GF-D8 (cell line): Measurements from ENCODE around the gene CHM.
"Not testable (repeated sequence)": the region's sequence is repeated elsewhere in the genome, so short reads cannot be mapped to it uniquely, and the experiment has no call there.

ENCODE experiments used
- DNase-seq: peaks from one replicate; lab custom pipeline; 2025; lab: John Stamatoyannopoulos, UW

Gene CHM, protein sequence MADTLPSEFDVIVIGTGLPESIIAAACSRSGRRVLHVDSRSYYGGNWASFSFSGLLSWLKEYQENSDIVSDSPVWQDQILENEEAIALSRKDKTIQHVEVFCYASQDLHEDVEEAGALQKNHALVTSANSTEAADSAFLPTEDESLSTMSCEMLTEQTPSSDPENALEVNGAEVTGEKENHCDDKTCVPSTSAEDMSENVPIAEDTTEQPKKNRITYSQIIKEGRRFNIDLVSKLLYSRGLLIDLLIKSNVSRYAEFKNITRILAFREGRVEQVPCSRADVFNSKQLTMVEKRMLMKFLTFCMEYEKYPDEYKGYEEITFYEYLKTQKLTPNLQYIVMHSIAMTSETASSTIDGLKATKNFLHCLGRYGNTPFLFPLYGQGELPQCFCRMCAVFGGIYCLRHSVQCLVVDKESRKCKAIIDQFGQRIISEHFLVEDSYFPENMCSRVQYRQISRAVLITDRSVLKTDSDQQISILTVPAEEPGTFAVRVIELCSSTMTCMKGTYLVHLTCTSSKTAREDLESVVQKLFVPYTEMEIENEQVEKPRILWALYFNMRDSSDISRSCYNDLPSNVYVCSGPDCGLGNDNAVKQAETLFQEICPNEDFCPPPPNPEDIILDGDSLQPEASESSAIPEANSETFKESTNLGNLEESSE

DNA sequence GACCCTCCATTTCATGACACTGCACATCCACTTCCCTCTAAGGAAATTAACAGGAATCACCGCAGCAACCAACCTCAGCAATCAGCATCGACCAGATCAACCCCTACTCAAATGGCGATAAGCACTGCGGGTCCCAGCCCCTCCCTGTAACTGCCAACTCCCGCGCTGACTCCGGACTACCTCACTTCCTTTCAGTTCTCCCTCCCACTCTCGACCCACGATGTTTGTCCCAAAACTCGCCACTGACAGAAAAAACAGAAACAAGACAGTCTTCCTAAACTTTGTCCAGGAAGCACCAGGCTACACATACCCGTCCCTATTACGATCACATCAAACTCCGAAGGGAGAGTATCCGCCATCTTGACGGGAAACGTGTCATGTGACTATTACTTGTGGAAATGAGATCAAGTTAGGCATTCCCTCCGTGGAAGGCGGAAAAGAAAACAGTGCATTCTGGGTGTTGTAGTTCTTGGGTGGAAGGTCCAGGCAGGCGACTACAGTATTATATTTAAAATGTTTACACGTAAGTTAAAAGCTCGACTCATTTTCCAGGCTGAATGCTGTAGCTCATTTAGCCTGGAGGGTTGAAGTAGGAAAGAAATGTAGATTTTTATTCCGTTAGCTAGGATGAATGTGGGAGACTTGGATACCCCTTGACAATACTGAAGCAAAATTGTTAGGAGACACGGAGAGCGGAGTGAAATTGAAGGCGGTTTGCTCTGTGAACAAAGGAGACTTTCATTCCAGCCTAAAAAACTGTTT, at the start of gene CHM:
Gene CHM, minus strand, starts transcription at position 385 of the 762 bp plus-strand sequence. Its CDS starts 26 bp downstream, at position 359.
- no peak for DNase-seq

DNA sequence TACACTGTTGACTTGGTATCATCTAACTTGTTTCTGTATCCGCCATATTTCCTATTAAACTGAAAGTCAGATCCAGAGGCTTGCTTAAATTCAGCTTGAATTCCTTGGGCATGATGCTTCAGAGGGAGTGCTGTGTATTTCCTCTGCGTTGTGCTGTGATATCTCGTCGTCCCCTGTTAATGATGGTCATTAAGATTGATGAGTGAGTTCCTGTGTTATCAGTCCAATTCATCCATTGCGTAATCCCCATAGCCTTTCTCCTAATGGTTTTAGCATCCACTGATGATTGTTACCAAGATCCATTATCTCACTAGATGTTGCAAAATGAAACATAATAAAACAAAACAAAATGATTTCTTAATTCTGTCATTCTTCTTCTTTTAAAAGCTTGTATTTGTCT, 31.3 kb upstream of the CHM start:
- DNase-seq = no peak

DNA sequence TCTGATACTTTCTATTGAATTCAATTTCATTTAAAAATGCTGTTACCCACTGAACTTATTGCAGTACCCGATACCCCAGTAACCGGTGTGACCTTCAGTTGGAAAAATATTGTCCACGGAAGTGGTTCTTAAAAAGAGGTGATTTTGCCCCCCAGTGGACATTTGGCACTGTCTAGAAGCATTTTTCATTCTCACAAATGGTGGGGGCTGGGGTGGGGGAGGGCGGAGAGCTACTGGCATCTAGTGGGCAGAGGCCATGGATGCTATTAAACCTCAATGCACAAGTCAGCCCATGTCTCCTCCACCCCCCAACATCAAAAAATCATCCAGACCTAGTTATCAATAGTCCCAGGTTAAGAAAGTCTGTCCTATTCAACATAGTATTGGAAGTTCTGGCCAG, 19.6 kb upstream of the CHM start:
- no peak for DNase-seq

DNA sequence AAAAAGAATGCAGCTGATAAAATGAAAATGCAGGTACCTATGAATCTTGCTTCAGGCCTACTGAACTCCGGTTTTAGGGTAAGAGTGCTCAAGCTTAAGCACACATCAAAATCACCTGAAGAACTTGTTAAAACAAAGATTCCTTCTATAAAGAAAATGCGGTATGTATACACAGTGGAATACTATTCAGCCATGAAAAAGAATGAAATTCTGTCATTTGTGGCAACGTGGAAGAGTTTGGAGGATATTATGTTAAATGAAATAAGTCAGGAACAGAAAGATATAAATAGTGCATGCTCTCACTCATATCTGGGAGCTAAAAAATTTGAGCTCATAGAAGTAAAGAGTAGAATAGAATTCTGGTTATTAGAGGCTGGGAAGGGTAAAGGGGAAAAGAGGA, 14.0 kb upstream of the CHM start:
- DNase-seq = no peak

DNA sequence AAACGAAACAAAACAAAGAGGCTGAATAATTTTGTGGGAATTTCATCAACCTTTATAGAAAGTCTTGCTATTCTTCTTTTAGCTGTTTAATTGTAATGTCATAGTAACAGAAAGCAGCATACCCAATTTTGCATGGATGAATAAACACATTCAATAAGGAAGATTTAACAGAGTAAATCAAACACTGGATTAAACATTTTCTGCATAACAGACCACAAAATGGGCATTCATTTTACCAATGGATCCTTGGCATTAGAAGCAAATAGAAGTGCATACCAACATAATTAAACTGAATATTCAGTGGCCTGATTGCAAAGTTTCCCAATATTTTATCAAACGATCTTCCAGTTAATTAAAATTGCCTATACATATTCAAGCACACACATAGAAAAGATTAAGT, 4.4 kb upstream of the CHM start:
- no peak for DNase-seq

DNA sequence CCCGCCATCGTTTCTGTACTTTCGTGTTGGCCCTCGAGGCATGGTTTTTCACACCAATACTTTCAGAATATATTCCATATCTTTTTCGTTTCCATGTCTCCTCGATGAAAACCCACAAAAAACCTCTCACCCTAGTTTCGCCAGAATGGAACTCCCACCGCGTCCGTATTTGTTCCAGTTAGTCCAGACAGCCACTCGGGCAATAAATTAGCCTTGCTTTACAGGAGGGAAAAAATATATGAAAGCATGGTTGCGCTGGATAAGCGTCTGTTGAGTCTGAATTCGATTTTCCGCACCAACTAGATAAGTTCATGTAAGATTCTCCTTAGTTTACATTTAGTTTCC, 550 bp upstream of the CHM start:
- DNase-seq = no peak

DNA sequence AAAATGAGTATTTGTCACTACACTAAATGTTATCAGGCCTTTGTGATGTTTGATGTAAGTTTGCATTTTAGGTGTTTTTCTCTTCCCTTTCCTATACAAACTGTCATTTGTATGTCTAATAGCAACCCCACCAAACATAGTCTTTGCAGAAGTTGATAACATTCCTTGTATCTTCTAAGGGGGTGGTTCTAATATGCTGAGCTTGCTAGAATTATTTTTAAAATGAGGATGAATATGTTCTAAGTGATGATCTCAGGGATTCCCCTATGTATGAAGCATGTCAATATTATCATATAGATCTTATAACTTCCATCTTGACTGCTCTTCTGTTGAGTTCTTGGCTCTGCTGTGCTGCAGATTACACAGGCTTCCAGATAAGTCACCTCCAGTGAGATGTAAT, 3.1 kb downstream of the CHM start:
- DNase-seq = no peak

DNA sequence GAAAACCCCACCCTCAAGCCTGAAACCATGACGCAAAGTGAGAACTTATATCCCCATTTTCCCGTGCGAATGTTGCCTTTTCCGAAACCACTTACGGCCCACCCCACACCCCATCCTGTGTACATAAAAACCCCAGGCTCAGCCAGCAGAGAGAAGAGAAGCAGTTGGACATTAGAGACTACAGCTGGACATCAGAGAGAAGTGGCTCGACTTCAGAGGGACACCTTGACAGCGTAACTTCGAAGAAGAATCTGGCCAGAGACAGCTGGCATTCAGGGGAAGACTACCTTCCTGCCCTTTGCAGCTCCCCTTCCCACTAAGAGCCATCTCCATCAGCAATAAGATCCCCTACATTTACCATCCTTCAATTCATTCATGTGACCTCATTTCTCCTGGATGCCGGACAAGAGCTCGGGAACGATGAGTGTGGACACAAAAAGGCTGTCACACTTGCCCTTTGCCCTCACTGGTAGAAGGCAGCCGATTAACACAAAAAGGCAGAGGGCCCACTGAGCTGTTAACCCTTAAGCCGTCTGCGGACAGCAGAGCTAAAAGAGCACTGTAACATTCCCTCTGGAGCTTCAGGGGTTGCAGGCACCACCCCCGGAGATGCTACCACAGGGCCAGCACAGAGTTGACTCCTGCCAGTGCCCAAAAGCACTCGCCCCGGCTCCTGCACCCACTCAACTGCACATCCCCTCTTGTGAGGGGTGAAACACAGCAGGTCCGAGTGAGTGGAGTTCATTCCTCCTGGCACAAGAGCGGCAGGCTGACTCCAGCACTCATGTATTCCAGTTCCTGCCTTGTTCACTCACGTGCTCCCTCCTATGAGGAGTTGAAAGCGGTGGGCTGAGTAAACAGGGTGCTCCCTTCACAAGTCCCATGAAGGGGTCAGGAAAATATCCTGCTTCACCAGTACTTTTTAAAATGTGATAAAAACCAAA, 7.5 kb downstream of the CHM start:
- DNase-seq = no peak

DNA sequence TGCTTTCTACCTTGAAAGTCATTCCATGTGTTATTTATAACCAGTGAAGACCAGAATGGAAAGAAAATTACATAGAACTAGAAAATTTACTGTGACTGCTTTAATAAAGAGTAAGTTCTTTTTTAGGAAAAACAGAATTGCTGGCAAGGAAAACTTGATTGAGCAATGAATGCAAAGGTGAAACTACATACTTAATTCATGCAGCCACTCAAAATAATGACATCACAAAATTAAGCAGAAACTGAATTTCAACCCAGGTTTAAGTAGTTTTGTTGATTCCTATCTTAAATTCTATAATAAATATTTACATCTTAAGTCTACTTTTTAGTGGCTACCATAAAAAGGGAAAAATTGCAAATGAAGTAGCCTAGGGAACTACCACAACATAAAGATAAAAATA, 14.0 kb downstream of the CHM start:
- no peak for DNase-seq

DNA sequence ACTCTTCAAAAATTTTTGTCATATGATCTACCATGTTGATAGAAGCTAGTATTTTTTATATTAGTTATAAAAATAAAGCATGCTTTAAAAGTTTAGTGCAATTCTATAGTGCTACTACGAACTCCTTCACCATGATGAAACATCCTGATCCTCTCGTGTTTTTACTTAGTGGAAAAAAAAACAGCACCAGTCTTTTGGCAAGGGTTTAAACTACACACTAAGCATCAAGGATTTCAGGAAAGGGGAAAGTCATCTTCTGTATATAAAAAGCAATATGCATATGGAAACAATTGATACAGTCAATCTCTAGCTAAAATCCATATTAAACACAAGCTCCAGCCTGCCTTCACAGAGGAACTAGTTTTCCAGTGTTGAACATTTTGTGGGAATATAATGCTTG, 18.7 kb downstream of the CHM start:
- no peak for DNase-seq

DNA sequence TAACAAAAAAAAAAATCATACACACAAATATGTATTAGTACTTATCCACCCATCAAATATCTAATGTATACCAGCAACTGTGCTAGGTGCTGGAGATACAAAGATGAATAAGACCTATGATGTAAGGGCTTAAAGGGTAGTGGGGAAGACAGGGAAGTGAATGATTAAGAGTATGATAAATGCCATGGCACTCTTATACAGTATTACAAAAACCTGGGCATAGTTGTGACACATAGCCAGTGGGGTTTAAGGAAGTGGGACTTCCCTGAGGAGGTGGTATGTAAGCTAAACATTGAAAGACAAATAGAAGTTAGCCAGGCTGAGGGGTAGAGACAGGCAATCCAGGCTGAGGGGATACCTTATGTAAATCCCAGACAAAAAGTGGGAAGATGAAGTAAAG, 23.5 kb downstream of the CHM start:
- DNase-seq = peak; percentile 1

DNA sequence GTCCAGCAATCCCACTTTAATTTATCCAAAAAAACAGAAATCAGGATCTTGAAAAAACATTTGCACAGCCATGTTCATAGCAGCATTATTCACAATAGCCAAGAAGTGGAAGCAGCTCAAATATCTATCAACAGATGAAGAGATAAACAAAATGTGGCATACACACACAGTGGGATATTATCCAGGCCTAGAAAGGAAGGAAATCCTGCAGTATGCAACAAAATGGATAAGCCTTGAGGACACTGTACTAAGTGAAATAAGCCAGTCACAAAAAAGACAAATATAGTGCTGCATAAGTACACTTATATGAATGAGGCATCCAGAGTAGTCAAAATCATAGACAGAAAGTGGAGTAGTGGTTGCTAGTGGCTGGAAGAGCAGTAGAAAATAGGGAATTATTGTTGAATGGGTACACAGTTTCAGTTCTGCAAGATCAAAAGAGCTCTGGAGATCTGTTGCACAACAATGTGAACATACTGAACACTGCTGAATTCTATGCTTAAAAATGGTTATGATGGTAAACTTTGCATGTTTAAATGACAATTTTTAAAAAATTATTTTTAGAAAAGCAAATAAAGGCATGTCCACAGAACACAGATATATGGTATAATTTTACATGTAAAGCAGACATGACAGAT, 25.6 kb downstream of the CHM start:
- DNase-seq = no peak

DNA sequence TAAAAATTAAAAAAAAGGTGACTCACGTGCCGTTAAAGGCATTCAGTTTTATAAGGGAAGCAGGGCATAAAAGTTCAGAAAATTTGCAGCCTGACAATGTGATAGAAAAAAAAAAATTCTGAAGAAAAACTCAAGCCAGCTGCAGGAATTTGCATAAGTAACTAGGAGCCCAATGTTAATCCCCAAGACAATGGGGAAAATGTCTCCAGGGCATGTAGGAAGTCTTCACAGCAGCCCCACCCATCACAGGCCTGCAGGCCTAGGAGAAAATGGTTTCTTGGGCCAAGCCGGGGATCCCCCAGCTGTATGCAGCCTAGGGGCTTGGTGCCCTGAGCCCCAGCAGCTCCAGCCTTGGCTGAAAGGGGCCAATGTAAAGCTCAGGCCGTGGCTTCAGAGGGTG, 31.2 kb downstream of the CHM start:
- no peak for DNase-seq

DNA sequence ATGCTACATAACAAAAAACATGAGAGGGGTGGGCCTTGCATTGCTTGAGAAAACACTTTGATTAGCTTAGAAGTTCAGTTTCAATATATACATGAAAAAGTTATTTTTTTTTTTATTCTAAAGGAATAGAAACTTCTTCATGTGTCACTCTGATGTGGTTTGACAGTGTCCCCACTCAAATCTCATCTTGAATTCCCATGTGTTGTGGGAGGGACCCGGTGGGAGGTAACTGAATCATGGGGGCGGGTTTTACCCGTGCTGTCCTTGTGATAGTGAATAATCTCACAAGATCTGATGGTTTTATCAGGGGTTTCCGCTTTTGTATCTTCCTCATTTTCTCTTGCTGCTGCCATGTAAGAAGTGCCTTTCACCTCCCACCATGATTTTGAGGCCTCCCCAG, 32.4 kb downstream of the CHM start:
- DNase-seq = not testable (repeated sequence)

DNA sequence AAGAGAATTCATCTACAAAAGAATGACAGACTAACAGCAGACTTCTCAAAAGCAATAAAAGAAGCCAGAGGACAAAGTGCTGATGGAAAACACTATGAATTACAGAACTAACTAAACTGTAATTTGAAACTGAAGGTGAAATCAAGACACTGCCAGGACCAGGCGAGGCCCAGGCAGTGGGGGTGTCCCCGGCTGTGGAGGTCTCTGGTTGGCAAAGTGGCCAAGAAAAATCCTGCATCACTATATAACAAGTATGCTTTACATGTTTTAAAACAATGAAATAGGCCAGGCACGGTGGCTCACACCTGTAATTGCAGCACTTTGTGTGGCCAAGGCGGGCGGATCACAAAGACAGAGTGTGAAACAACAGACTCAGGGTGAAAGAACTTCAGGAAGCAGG, 32.9 kb downstream of the CHM start:
- DNase-seq = no peak

DNA sequence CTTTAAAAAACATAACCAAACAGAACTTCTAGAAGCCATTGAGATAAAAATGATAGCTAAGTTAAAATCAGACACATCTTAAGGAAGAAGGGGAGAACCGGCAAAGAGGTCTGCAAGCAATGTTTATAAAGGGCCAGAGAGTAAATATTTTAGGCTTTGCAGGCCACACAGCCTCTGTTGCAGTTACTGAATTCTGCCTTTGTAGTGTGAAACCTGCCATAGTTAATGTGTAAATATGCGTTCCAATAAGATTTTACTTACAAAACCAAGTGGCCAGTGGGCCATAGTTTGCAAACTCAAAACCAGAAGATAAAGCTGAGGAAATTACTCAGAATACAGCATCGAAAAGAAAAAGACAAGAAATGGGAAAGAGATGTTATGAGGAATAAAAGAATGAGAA, 33.6 kb downstream of the CHM start:
- no peak for DNase-seq

DNA sequence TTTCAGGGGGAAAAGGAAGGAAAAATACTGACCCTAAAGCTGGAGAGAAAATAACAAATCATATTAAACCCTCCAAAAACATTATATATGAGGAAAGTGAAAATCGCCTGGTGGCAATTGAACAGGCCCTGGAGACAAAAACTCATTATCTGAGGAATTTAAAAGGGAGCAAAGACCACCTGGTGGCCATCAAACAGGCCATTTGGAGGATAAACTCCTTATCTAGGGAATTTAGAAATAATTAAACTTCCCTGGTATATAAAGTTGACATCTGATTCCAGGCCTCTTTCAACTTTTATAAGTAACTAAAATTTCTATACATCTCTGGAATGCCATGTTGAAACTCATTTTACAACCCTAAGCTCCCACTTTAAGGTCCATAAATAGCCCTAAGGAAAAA, 35.2 kb downstream of the CHM start:
- no peak for DNase-seq

DNA sequence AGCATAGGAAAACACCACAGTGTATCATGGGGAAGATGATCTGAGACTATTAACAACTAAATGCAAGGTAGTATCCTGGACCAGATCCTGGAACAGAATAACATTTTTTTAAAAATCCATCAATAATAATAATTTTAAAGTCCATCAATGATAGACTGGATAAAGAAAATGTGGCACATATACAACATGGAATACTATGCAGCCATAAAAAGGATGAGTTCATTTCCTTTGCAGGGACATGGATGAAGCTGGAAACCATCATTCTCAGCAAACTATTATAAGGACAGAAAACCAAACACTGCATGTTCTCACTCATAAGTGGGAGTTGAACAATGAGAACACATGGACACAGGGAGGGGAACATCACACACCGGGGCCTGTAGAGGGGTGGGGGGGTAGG, 37.6 kb downstream of the CHM start:
- not testable (repeated sequence) for DNase-seq

DNA sequence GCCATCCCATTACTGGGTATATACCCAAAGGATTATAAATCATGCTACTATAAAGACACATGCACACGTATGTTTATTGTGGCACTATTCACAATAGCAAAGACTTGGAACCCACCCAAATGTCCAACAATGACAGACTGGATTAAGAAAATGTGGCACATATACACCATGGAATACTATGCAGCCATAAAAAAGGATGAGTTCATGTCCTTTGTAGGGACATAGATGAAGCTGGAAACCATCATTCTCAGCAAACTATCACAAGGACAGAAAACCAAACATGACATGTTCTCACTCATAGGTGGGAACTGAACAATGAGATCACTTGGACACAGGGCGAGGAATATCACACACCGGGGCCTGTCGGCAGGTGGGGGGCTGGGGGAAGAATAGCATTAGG, 39.5 kb downstream of the CHM start:
- DNase-seq = not testable (repeated sequence)

DNA sequence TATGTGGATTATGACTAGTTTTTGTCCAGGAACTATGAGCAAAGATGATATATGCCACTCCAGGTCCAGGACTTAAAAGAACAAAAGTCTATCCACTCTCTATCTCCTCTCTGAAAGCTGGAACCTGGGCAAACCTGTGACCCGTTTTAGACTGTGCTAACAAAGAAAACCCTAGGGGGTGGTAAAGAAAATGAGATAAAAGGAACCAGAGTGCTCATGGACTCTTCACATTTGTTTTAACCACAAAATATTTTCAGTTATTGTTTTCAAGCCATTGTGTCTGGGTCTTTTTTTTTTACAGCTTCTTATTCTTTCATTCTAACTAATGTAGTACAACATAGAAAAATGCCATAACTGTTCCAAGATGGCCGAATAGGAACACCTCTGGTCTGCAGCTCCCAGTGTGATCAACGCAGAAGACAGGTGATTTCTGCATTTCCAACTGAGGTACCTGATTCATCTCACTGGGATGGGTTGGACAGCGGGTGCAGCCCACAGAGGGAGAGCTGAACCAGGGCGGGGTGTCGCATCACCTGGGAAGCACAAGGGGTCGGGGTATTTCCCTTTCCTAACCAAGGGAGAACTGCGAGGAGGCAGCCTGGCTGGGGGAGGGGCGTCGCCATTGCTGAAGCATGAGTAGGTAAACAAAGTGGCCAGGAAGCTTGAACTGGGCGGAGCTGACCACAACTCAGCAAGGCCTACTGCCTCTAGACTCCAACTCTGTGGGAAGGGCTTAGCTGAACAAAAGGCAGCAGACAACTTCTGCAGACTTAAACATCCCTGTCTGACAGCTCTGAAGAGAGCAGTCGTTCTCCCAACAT, 45.1 kb downstream of the CHM start:
- no peak for DNase-seq

DNA sequence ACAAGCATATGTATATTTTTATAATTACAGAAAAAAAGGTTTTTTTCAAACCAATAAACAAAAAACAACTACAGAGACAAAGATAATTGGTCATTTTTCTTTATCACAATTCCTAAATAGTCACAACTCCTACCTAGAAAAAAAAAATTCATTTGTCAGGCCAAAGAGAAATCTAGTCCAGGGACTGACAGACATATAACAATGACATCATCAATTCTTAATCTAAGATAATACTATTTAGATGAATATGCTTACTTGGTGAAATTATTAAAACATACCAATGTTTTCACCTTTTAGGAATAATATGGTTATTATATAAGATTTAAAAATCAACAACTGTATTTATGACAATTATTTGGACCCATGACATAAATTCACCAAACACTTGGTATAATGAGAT, 48.4 kb downstream of the CHM start:
- DNase-seq = no peak
